Stomach smooth muscle (tissue), 2 donors: Measurements from ENCODE around the gene COL4A6.

ENCODE experiments used
- H3K27ac ChIP-seq: one replicate; pipeline ENCODE4 v1.7.0; 2013; ENCODE audit warnings: mild to moderate bottlenecking, low read length, inconsistent platforms
- H3K27me3 ChIP-seq, 2 donors: one replicate each; pipeline ENCODE4 v1.7.0; 2013; ENCODE audit warnings: low read length in 2 of 2; ENCODE audit not compliant: insufficient read depth in 2 of 2, control insufficient read depth in 1 of 2
- H3K36me3 ChIP-seq, 2 donors: one replicate each; pipeline ENCODE4 v1.7.0; 2013; ENCODE audit warnings: low read length in 2 of 2; ENCODE audit not compliant: control insufficient read depth in 2 of 2, insufficient read depth in 2 of 2
- H3K4me1 ChIP-seq: one replicate; pipeline ENCODE4 v1.7.0; 2013; ENCODE audit warnings: low read length; ENCODE audit not compliant: control insufficient read depth, insufficient read depth
- H3K4me3 ChIP-seq, 2 donors: one replicate each; pipeline ENCODE4 v1.7.0; 2013; ENCODE audit warnings: low read length in 2 of 2
- H3K9ac ChIP-seq, 2 donors: one replicate each; pipeline ENCODE4 v1.7.0; 2013; ENCODE audit warnings: low read length in 2 of 2, mild to moderate bottlenecking in 1 of 2
- H3K9me3 ChIP-seq, 2 donors: one replicate each; pipeline ENCODE4 v1.7.0; 2013; ENCODE audit warnings: low read length in 2 of 2; ENCODE audit not compliant: control insufficient read depth in 2 of 2
- donor health status: healthy.
- donor health status: Pancreatic carcinoma.

The COL4A6 gene

DNA sequence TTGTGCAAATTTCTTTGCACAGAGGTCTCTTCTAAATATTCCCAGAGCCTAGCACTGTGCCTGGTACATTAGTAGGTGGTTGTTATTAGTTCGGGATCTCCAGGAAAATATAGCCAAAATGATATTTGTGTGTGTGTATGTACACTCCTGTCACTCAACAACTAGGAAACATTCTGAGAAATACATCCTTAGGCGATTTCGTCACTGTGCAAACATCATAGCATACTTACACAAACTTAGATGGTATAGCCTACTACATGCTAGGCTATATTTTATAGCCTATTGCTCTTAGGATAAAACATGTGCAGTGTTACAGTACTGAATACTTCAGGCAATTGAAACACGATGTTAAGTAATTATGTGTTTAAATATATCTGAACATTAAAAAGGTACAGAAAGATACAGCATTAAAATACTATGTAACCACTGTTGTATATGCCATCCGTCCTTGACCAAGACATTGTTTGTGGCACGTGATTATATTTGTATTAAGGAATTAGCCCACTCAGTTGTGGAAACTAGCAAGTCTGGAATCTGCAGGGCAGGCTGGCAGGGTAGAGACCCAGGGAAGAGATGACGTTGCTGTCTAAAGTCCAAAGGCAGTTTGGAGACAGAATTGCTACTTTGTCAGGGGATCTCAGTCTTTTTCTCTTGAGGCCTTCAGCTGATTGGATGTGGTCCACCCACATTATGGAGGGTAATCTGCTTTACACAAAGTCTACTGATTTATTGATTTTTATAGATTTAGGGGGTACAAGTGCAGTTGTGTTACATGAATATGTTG lies 106.9 kb downstream of the COL4A6 start:
- no peak overlapping the region for H3K27ac ChIP-seq
- H3K36me3 ChIP-seq: no peaks in the 10 kb centered on the region
- H3K27me3 ChIP-seq: no peaks in the 10 kb centered on the region
- H3K4me3 ChIP-seq: no peak overlapping the region
- H3K9me3 ChIP-seq: no peaks in the 10 kb centered on the region
- H3K4me1 ChIP-seq: no peaks in the 10 kb centered on the region
- no peak overlapping the region for H3K9ac ChIP-seq

DNA sequence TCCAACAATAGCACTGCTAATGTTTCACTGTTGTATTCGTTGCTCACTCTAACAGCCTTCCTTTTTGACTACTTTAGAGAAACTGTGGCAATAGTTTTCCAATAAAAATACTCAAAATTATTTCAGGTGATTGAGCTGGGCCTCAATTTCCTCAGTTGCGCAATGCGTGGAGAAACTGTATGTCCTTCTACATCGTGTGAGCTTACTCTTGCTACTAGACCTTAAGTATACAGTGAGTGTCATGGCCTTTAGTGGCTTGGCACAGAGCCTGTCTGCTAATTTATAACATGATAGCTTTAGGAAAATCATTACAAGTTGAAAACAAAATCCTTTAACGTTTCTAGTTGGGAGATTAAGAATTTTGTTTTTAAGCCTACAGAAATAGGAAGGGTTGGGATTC lies 114.5 kb downstream of the COL4A6 start:
- Histone ChIP-seq H3K27me3 (no peaks in the 10 kb centered on the region), H3K4me1 (no peaks in the 10 kb centered on the region), H3K36me3 (no peaks in the 10 kb centered on the region), H3K9me3 (no peaks in the 10 kb centered on the region), H3K9ac (no peak overlapping the region), H3K27ac (no peak overlapping the region), H3K4me3 (no peak overlapping the region)

- H3K9ac ChIP-seq: no peak overlapping the region
- no peak overlapping the region for H3K27ac ChIP-seq
- no peaks in the 10 kb centered on the region for H3K27me3 ChIP-seq
- H3K36me3 ChIP-seq: no peaks in the 10 kb centered on the region
- H3K4me1 ChIP-seq: no peaks in the 10 kb centered on the region
- no peak overlapping the region for H3K4me3 ChIP-seq
- H3K9me3 ChIP-seq: no peaks in the 10 kb centered on the region
Measured at GRCh38 chrX:108322234-108322633, 116.0 kb downstream of the COL4A6 start.

- H3K9ac ChIP-seq: no peak overlapping the region
Measured at GRCh38 chrX:108316456-108316855, 121.8 kb downstream of the COL4A6 start.

DNA sequence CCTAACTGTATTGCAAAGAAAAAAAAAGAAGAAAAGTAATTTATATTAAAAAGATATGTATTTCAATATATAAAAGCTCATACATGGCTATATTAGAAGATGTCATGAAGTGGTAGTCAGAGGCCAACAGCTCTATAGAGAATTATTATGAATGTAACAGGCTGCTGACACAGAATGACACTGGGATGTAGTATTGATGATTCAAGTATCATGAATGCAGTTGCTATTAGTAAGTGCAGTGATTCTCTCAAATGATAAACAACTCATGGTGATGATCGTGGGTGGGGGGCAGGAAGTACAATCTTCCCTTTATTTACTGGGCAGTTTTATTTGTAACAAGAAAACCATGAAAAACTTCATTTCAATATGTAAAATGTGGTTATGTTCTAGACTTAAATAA lies 124.6 kb downstream of the COL4A6 start:
- H3K36me3 ChIP-seq: no peaks in the 10 kb centered on the region
- no peak overlapping the region for H3K9ac ChIP-seq
- peaks cover 0 to 8% of the 10 kb centered on the region in 2 donors for H3K27me3 ChIP-seq
- H3K27ac ChIP-seq: no peak overlapping the region
- H3K9me3 ChIP-seq: no peaks in the 10 kb centered on the region
- no peak overlapping the region for H3K4me3 ChIP-seq
- H3K4me1 ChIP-seq: no peaks in the 10 kb centered on the region

More at GRCh38 chrX:108316456-108316855, 121.8 kb downstream of the COL4A6 start:
- H3K36me3 ChIP-seq: no peaks in the 10 kb centered on the region
- no peak overlapping the region for H3K27ac ChIP-seq
- H3K4me3 ChIP-seq: no peak overlapping the region
- H3K4me1 ChIP-seq: no peaks in the 10 kb centered on the region
- H3K9me3 ChIP-seq: no peaks in the 10 kb centered on the region
- H3K27me3 ChIP-seq: peaks cover 0 to 8% of the 10 kb centered on the region in 2 donors

DNA sequence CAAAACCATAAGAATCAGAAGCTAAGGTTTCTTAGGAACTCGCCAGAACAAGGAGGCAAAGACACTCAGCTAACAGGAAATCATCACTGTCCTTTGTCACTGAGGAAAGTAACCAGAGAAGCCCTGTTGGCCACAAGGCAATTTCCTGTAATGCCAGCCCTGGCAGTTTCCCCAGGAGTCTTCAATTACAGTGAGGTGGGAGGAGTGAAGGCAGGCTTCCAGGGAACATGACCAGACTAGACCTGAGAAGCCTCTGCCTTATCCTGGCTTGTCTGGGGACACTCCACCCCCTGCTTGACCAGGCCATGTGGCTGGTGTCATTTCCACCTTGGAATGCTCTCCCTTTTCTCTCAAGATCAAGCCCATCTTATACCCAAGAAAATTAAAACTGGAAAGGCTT lies 125.3 kb downstream of the COL4A6 start:
- H3K27ac ChIP-seq: no peak overlapping the region
- H3K27me3 ChIP-seq: peaks cover 0 to 8% of the 10 kb centered on the region in 2 donors
- no peaks in the 10 kb centered on the region for H3K9me3 ChIP-seq
- no peaks in the 10 kb centered on the region for H3K36me3 ChIP-seq
- H3K4me3 ChIP-seq: no peak overlapping the region
- no peak overlapping the region for H3K9ac ChIP-seq
- H3K4me1 ChIP-seq: no peaks in the 10 kb centered on the region

DNA sequence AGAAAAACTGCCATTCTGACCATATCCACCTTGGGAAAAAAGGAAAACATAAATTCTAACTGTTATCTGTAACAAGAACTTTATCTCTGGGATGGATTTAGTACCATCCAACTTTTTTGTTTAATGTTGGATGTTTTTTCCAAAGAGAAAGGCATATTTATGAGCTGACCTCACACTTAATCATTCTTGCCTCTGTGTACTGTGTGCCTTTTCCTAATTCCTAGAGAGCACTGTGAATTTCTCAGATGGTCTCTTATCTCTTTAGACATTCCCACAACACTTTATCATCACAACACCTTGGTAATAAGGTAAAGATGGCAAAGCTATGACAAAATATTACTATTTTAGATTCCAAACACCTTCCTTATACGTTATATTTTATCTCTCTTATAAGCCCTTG lies 126.2 kb downstream of the COL4A6 start:
- no peaks in the 10 kb centered on the region for H3K36me3 ChIP-seq
- peaks cover 3% of the 10 kb centered on the region for H3K4me1 ChIP-seq
- H3K27me3 ChIP-seq: peaks cover 0 to 10% of the 10 kb centered on the region in 2 donors
- no peak overlapping the region for H3K4me3 ChIP-seq
- H3K9ac ChIP-seq: no peak overlapping the region
- no peak overlapping the region for H3K27ac ChIP-seq
- no peaks in the 10 kb centered on the region for H3K9me3 ChIP-seq

DNA sequence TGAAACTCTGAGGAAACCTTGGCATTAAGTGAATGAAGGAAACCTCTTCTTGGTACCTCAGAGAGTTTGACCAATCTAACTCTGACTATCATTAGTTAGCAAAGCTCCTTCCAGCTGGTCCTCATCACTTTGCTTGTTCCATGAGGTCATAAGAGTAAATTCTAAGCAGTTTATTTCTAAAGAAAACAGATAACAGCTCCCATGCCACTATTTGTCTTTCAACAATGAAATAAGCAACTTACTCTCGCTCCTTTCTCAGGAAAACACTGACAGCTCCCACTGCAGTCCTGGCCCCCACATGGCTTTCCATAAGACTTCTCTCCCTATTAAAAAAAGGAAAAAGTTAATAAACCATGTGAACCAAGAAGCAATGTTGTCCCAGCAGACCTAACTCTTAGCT lies 127.7 kb downstream of the COL4A6 start:
- Histone ChIP-seq H3K9me3 (no peaks in the 10 kb centered on the region), H3K9ac (no peak overlapping the region), H3K27ac (no peak overlapping the region), H3K4me3 (no peak overlapping the region), H3K27me3 (peaks cover 0 to 9% of the 10 kb centered on the region in 2 donors), H3K36me3 (no peaks in the 10 kb centered on the region), H3K4me1 (peaks cover 3% of the 10 kb centered on the region)

- Histone ChIP-seq H3K4me1 (peaks cover 3% of the 10 kb centered on the region), H3K4me3 (no peak overlapping the region), H3K27me3 (peaks cover 0 to 13% of the 10 kb centered on the region in 2 donors), H3K27ac (no peak overlapping the region), H3K9ac (no peak overlapping the region), H3K36me3 (no peaks in the 10 kb centered on the region), H3K9me3 (no peaks in the 10 kb centered on the region)
Measured at GRCh38 chrX:108309144-108309543, 129.1 kb downstream of the COL4A6 start.

DNA sequence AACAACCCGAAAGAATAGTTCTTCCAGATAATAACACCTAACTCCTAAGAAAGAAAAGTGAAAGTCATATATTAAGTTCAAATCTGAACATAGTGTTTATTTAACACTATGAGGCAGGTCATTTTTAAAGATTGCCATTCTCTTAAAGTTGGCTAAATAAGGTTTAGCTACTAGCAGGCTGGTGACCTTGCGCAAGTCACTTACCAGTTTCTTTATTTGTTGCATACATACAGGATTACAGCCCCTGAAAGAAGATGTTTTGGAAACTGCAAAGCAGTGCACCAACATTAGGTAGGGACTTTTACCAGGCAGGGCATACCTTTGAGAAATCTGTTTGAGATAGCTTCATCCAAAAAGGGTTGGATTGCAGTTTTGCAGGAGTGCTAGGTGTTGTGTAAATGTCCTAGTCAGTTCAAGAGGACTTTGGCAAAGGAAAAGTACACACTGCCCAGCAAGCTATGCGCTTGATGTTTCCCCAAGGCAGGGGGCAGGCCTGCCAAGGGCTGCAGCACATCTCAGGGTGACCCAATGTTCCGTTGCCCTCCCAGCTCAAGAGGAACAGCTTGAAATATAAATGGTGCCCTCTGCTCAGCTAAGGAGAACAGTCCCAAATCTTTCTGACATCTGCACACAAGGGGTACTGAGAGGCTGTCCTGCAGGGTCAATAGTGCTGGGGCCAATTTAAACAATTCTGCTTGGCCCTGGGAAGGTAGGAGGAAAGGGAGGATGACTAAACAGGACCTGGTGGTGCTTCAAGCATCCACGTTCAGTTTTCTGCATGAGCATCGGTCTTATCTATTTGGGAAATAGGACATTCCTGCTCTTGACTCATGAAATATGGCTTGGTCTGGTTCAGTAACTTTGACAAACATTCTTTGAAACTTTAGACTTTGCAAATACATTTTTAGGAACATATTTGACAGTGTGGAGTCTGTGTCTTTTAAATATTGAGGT lies 130.8 kb downstream of the COL4A6 start:
- peak overlapping the region; percentile 53 for H3K27ac ChIP-seq

More for the DNA sequence above, 130.8 kb downstream of the COL4A6 start:
- H3K27me3 ChIP-seq: peaks cover 0 to 7% of the 10 kb centered on the region in 2 donors
- H3K4me1 ChIP-seq: peaks cover 13% of the 10 kb centered on the region
- no peak overlapping the region for H3K9ac ChIP-seq
- no peaks in the 10 kb centered on the region for H3K9me3 ChIP-seq
- no peaks in the 10 kb centered on the region for H3K36me3 ChIP-seq
- H3K4me3 ChIP-seq: no peak overlapping the region
